ENCODE measurements around the gene CCDC32. TPM values are rescaled to one million over a fixed set of nuclear protein-coding genes. Genes with fewer than 3 reads are reported as not detected.

Gene CCDC32
- total and polyA plus RNA-seq, 2 donors (not counting 1 experiment from before 2014, with no cell fraction given): 29.5 to 76.6 TPM

DNA sequence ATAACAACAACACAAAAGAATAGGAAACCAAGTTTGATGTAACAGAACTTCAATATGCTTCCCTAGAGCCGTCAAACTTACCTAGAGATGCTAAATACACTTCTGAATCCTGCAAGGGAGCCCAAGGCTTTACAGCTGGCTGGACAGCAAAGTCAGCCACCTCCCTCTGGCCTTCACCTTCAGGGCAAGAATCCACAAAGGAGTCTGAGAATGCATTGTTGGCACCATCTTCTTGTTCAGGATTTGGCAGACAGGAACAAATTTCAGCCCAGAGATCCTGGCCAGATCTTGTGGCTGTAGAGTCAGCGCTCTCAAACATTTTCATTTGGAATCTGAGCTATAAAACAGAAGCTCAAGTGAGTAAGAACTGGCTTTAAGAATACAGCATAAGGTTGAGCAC, 2.2 kb downstream of the CCDC32 start:
- TF ChIP-seq, protein P1, sequence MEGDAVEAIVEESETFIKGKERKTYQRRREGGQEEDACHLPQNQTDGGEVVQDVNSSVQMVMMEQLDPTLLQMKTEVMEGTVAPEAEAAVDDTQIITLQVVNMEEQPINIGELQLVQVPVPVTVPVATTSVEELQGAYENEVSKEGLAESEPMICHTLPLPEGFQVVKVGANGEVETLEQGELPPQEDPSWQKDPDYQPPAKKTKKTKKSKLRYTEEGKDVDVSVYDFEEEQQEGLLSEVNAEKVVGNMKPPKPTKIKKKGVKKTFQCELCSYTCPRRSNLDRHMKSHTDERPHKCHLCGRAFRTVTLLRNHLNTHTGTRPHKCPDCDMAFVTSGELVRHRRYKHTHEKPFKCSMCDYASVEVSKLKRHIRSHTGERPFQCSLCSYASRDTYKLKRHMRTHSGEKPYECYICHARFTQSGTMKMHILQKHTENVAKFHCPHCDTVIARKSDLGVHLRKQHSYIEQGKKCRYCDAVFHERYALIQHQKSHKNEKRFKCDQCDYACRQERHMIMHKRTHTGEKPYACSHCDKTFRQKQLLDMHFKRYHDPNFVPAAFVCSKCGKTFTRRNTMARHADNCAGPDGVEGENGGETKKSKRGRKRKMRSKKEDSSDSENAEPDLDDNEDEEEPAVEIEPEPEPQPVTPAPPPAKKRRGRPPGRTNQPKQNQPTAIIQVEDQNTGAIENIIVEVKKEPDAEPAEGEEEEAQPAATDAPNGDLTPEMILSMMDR (IDR thresholded peaks at IDR 0.05): no peak
- TF ChIP-seq EZH2 (IDR thresholded peaks at IDR 0.05; ENCODE audit: borderline replicate concordance, insufficient read depth, low read depth, low read length, poor library complexity, severe bottlenecking): no peak
- Mint-ChIP-seq H3K4me1 (peaks cover 72% of the 10 kb centered on the region), H3K27ac (peak overlapping the region; percentile 32), H3K4me3 (peak overlapping the region; percentile 69), H3K27me3 (no peaks in the 10 kb centered on the region), H3K9me3 (ENCODE audit: insufficient read depth) (no peaks in the 10 kb centered on the region)
- ChIA-PET CTCF (interaction anchor here (0.8 to 1.3 kb wide), 4 partner anchors 8 to 43 kb away, joined by 3 to 6 read pairs (median 4); no protein-coding TSS in a partner anchor), POLR2A (interaction anchor here (0.6 kb wide), 2 partner anchors 10 to 27 kb away, joined by 3 read pairs; no protein-coding TSS in a partner anchor)
- Histone ChIP-seq H3K79me2 (ENCODE audit: control insufficient read depth, insufficient read depth, low read length) (peaks cover 79% of the 10 kb centered on the region), H3K4me2 (replicated peaks; ENCODE audit: low read depth, low read length, poor library complexity, severe bottlenecking) (peak overlapping the region; percentile 82), H2AFZ (ENCODE audit: insufficient read depth, low read depth, low read length, poor library complexity, severe bottlenecking) (no peak overlapping the region), H3K9ac (ENCODE audit: low read length) (no peak overlapping the region), H3K27ac (ENCODE audit: low read length in 2 of 2) (no peak overlapping the region), H3K9me3 (ENCODE audit: control extremely low read depth in 1 of 3, control insufficient read depth in 2 of 3, insufficient read depth in 1 of 3, low read length in 2 of 3) (no peaks in the 10 kb centered on the region), H3K36me3 (replicated peaks in 1 of 2; ENCODE audit: control extremely low read depth in 1 of 2, control insufficient read depth in 1 of 2, extremely low read depth in 1 of 2, insufficient read depth in 2 of 2, low read length in 1 of 2) (peaks cover 1 to 21% of the 10 kb centered on the region in 2 experiments), H3K4me1 (ENCODE audit: control insufficient read depth in 2 of 2, insufficient read depth in 2 of 2, low read length in 2 of 2) (peaks cover 66% of the 10 kb centered on the region in 2 donors), H3K4me3 (ENCODE audit: control extremely low read depth in 1 of 5, extremely low read depth in 1 of 5, insufficient read depth in 1 of 5, low read depth in 2 of 5, low read length in 4 of 5) (peak overlapping the region in 1 of 5 experiments; percentile 3), H3K27me3 (replicated peaks in 1 of 4; ENCODE audit: control extremely low read depth in 1 of 4, control insufficient read depth in 3 of 4, insufficient read depth in 4 of 4, low read length in 3 of 4) (no peaks in the 10 kb centered on the region), H4K20me1 (ENCODE audit: control insufficient read depth, insufficient read depth, low read length, poor library complexity, severe bottlenecking) (peaks cover 12% of the 10 kb centered on the region)
- intact Hi-C loops (cut with micrococcal nuclease): loop anchor here (10.0 kb wide), 1 partner anchor 552 kb away; the partner anchor contains the start of gene INO80
- ATAC-seq (ENCODE audit: low read depth) (no peak), DNase-seq (no peak)
- 100% methylated on average over 2 of the region's 2 CpGs for WGBS (ENCODE audit: insufficient coverage)
